ENCODE measurements around the gene VAV2.

VAV2 gene

GRCh38 chr9:133788819-133789717 lies 203.1 kb downstream of the VAV2 start:
- Histone ChIP-seq H3K4me2 (ENCODE audit: low read length) (no peak overlapping the region), H3K9ac (no peak overlapping the region), H3K36me3 (ENCODE audit: control insufficient read depth, insufficient read depth, low read length) (no peaks in the 10 kb centered on the region), H3K79me2 (no peaks in the 10 kb centered on the region), H3K4me1 (no peaks in the 10 kb centered on the region), H3K27me3 (ENCODE audit: control insufficient read depth, insufficient read depth, low read length) (no peaks in the 10 kb centered on the region), H2AFZ (no peak overlapping the region), H3K27ac (no peak overlapping the region), H3K4me3 (ENCODE audit: low read depth, low read length) (no peak overlapping the region), H3K9me3 (ENCODE audit: control insufficient read depth, low read length) (no peaks in the 10 kb centered on the region)
- no peak for TF ChIP-seq CTCF (IDR thresholded peaks at IDR 0.05)

- no peaks in the 10 kb centered on the region for H3K27me3 ChIP-seq (ENCODE audit: control insufficient read depth, insufficient read depth, low read length)
- TF ChIP-seq CTCF (IDR thresholded peaks at IDR 0.05), result no peak
- H3K36me3 ChIP-seq (ENCODE audit: control insufficient read depth, insufficient read depth, low read length), result no peaks in the 10 kb centered on the region
- no peaks in the 10 kb centered on the region for H3K9me3 ChIP-seq (ENCODE audit: control insufficient read depth, low read length)
- H3K4me1 ChIP-seq, result no peaks in the 10 kb centered on the region
- H3K4me3 ChIP-seq (ENCODE audit: low read depth, low read length), result no peak overlapping the region
- H2AFZ ChIP-seq, result no peak overlapping the region
- H3K4me2 ChIP-seq (ENCODE audit: low read length), result no peak overlapping the region
- H3K27ac ChIP-seq, result no peak overlapping the region
- no peak overlapping the region for H3K9ac ChIP-seq
- H3K79me2 ChIP-seq, result no peaks in the 10 kb centered on the region
These were observed 203.9 kb downstream of the VAV2 start for GRCh38 chr9:133788045-133788818.

GRCh38 chr9:133787754-133788025 lies 204.4 kb downstream of the VAV2 start:
- Histone ChIP-seq H3K36me3 (ENCODE audit: control insufficient read depth, insufficient read depth, low read length) (no peaks in the 10 kb centered on the region), H3K9me3 (ENCODE audit: control insufficient read depth, low read length) (no peaks in the 10 kb centered on the region), H3K4me1 (no peaks in the 10 kb centered on the region), H2AFZ (no peak overlapping the region), H3K27me3 (ENCODE audit: control insufficient read depth, insufficient read depth, low read length) (no peaks in the 10 kb centered on the region), H3K9ac (no peak overlapping the region), H3K4me3 (ENCODE audit: low read depth, low read length) (no peak overlapping the region), H3K79me2 (no peaks in the 10 kb centered on the region), H3K27ac (no peak overlapping the region), H3K4me2 (ENCODE audit: low read length) (no peak overlapping the region)
- no peak for TF ChIP-seq CTCF (IDR thresholded peaks at IDR 0.05)

GRCh38 chr9:133786907-133787753 lies 205.0 kb downstream of the VAV2 start:
- Histone ChIP-seq H3K9ac (no peak overlapping the region), H3K27me3 (ENCODE audit: control insufficient read depth, insufficient read depth, low read length) (no peaks in the 10 kb centered on the region), H3K27ac (no peak overlapping the region), H3K36me3 (ENCODE audit: control insufficient read depth, insufficient read depth, low read length) (no peaks in the 10 kb centered on the region), H3K4me3 (ENCODE audit: low read depth, low read length) (no peak overlapping the region), H3K9me3 (ENCODE audit: control insufficient read depth, low read length) (no peaks in the 10 kb centered on the region), H3K4me1 (no peaks in the 10 kb centered on the region), H3K4me2 (ENCODE audit: low read length) (no peak overlapping the region), H2AFZ (no peak overlapping the region), H3K79me2 (no peaks in the 10 kb centered on the region)
- TF ChIP-seq CTCF (IDR thresholded peaks at IDR 0.05), result no peak
